NCI-H146 (cell line): ENCODE results near the gene ADPRH.

Source experiments
- DNase-seq: peaks from one replicate; lab custom pipeline; 2025; lab: John Stamatoyannopoulos, UW

The ADPRH gene

DNA sequence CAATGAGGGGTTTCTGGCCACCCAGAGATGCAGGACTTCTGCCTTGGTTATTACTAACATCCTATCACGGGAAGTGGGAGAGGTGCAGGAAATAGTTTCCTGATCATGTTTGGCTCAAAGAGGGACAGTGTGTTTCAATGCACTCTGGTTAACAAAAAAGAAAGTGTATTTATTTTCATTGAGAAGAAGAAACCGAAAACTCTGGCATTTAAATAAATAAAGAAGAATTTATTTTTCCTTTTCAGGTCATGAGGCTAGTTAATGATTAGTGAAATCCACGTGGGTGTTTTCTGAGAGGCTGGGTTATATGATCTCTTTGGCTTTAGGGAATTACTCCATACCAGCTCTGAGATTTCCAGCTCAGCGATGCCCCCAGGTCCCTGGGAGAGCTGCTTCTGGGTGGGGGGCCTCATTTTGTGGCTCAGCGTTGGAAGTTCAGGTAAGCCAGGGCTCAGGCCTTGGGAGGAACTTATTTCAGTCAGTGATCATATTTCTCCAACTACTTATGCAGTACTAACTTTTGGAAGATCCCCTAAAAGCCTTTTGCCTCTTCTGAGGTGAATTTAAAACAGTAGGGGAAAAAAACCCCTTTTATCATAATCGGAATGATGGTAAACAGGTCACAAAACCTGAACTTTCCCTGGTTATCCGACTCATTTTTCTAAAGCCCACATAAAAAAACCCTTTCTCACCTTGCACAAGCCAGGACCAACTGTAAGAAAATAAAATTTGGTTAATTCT, 18.4 kb downstream of the ADPRH start, which contains the start of gene PLA1A:
Gene PLA1A, plus strand, starts transcription at position 338 of the 741 bp plus-strand sequence. Its CDS starts 29 bp downstream, at position 367.
- no peak for DNase-seq

GRCh38 chr3:119598410-119599098, 19.3 kb downstream of the ADPRH start:
- DNase-seq, result no peak

GRCh38 chr3:119599558-119600174, 20.4 kb downstream of the ADPRH start:
- no peak for DNase-seq

GRCh38 chr3:119600732-119601131, 21.4 kb downstream of the ADPRH start:
- DNase-seq, result peak; percentile 38

DNA sequence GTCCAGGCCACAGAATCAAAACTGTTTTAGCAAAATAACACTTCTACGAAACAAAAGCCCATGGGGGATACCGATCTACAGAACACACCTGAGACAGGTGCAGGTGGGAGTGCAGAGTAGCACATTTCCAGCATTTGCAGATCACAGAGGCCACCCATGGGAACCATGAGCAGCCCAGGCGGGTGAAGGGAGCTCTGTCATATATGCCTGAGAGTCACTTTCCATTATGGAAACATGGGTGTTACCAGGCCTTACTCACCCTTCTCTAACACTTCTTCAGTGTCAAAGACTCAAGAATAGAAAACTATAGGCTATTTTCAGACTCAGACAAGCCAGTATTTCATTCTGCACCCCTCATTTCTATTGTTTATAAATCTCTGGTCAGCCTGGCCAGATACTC, 21.9 kb downstream of the ADPRH start:
- DNase-seq, result no peak

DNA sequence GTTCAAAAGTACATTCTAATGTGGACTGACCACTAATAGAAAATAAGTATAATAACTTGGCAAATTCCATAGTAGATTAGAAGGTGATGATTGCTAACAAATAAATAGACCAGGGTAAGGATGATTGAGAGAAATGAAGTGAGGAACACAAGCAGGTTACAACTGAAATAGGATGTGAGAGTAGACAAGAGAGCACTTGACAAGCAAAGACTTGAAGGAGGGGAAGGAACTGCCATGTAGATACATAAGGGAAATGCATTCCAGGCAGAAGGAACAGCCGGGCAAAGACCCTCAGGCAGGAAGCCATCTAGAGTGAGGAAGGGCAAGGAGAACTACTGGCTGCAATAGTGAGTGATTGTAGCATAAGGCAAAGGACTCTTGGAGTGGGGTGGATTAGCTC, 23.4 kb downstream of the ADPRH start:
- no peak for DNase-seq

DNA sequence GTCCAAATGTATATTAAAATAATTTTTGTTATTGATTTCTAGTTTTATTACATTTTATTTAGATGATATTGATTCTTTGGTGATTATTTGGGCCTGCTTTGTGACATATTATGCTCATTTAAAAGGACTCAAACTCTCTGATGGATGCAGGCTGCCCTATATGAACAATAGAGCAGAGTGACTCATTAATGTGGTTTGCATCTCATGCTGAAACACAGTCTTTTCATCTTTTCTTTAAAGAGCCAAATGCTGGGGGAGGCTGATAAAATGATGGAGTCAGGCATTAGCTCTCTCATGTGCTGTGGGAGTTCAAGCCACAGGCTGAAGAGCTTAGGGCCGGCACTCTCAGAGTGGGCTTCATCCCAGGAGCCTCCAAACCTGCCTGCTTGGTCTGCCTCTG, 25.6 kb downstream of the ADPRH start:
- no peak for DNase-seq

DNA sequence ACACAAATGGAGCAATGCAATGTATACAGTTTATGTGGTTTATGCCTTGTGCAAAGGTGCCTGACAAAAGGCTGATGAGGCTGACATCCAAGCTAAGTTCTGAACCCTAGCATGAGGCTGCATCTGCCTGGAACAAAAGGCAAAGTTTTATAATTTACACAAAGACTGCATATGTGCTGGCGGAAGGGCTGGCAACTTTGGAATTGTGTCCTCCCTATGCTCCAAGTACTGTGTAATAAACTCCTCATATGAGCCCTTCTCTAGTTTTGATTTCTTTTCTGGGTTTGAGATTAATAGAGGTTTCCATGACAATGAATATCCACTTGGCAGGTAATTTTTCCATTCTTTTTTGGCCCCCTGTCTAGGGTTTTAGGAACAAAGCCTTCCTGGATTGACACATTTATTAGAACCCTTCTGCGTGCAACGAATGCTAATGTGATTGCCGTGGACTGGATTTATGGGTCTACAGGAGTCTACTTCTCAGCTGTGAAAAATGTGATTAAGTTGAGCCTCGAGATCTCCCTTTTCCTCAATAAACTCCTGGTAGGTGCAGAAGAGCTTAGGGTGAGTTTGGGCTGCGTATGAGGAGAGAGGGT, 29.2 kb downstream of the ADPRH start:
- DNase-seq, result no peak

GRCh38 chr3:119609301-119609700, 30.0 kb downstream of the ADPRH start:
- DNase-seq, result no peak

- DNase-seq, result no peak
These were observed 32.4 kb downstream of the ADPRH start for GRCh38 chr3:119611664-119612063.

- no peak for DNase-seq
These were observed 33.9 kb downstream of the ADPRH start for GRCh38 chr3:119613201-119613600.

DNA sequence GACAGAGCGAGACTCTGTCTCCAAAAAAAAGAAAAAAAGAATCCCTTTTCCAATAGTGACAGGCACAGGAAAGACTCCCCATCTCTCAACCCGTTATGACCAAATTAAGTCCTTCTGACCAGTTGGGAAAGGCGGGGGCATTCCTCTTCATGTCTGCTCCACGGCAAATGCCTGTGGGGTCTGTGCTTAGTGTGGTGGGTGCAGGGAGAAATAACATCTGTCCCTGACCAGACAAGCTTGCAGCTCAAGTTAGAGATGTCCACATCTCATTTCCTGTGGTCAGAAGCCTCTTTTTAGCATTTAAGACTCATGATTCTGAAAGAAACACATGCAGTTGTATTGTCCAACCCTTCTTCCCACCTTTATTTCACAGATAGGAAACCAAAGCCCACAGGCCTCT, 34.6 kb downstream of the ADPRH start:
- DNase-seq, result no peak

- no peak for DNase-seq
These were observed 36.8 kb downstream of the ADPRH start for GRCh38 chr3:119616056-119616455.

GRCh38 chr3:119619094-119619493, 39.8 kb downstream of the ADPRH start:
- no peak for DNase-seq

DNA sequence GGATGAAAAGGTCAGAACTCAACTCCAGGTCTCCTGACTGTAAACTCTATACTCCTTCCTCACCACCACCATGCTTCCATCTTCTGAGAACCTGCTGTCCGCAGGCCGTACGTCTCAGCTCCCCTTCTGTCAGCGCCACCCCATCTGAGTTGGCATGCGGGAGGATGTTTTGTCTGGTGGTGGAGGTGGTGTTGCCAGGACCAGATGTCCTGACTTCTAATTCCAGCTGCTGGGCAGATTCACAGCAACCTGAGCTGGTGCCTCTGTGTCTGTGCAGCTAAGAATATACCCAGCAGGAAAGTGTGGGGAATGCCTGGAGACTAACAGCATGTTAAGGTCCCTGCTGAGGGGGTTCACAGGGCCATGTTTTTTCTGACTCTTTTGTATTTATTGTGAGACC, 41.6 kb downstream of the ADPRH start:
- no peak for DNase-seq

- DNase-seq, result no peak
These were observed 44.9 kb downstream of the ADPRH start for GRCh38 chr3:119624002-119624720.

DNA sequence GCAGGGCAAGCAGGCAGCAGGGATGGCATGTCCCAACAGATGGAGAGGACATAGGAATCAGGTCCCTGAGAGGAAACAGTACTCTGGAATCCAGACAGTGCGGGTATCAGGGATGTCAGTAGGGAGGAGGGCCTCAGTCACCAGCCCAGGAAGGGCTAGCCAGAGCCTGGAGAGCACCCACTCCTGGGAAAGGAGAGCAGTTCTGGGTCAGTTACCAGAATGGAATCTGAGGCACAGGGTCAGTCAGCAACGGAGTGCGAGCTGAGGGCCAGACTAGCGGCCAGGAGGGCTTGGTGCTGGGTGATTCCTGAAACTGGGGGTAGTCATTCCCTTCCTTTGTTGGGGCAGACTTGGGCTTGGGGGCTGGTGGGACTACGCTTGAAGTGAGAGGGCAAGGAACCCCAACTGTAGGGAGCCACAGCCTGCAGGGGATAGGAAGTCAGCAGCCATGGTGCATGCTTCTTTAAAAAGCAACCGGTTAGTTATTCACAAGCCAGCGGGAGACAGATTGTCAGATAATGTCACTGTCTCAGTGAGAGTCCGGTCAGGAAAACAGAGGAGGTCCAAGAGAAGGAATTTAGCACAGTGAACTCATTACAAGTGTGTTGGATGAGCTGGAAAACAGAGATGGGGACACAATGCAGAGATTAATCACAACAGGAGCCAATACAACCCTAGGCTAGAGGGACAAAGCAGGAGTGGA, 46.3 kb downstream of the ADPRH start:
- no peak for DNase-seq

GRCh38 chr3:119626196-119626595, 46.9 kb downstream of the ADPRH start:
- DNase-seq, result no peak

DNA sequence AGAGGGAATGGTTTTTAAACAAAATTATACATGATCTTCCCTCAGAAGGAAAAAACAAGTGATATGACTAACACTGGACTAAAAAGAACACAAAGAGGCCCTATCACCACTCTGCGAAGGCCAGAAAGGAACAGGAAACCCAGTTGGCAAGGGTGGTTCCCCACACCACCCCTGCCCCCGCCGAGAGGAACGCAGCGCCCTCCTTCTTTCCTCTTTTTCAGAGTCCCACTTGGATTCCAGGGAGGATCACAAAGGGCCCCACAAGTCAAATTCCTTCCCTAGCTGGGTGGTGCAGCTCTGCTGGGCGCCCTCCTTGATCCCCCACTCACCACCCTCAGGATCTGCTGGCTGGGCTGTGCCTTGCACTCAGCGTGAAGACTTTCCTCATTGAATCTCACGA, 48.2 kb downstream of the ADPRH start:
- DNase-seq, result no peak

- DNase-seq, result no peak
These were observed 49.1 kb downstream of the ADPRH start for GRCh38 chr3:119628390-119628789.

- no peak for DNase-seq
These were observed 49.6 kb downstream of the ADPRH start for GRCh38 chr3:119628816-119629445.
